ENCODE results near the gene ETV4. TPM values are rescaled to one million over a fixed set of nuclear protein-coding genes. Genes with fewer than 3 reads are reported as not detected.
A peak's percentile ranks its signal among the peaks of the same experiment; 100 is the strongest.

ETV4 gene
- total RNA-seq, 1 donor from 2014 or later, result 2.2 TPM

- DNase-seq, result no peak
- Histone ChIP-seq H3K9me3 (no peaks in the 10 kb centered on the region), H3K27me3 (ENCODE audit: low read depth) (no peaks in the 10 kb centered on the region), H3K36me3 (no peaks in the 10 kb centered on the region), H3K4me1 (peaks cover 26% of the 10 kb centered on the region), H3K27ac (peak overlapping the region; percentile 86), H3K4me3 (no peak overlapping the region)
- intact Hi-C loops (cut with DNase I), result loop anchor here (2.0 kb wide), 1 partner anchor 88 kb away; no protein-coding TSS in a partner anchor
- ATAC-seq, result no peak
- TF ChIP-seq CTCF (IDR thresholded peaks at IDR 0.05), result no peak
Measured at GRCh38 chr17:43482103-43483012, 63.8 kb downstream of the ETV4 start.

- TF ChIP-seq CTCF (IDR thresholded peaks at IDR 0.05), result no peak
- Histone ChIP-seq H3K27me3 (ENCODE audit: low read depth) (no peaks in the 10 kb centered on the region), H3K27ac (no peak overlapping the region), H3K9me3 (no peaks in the 10 kb centered on the region), H3K4me3 (no peak overlapping the region), H3K4me1 (peaks cover 13% of the 10 kb centered on the region), H3K36me3 (no peaks in the 10 kb centered on the region)
- DNase-seq (no peak), ATAC-seq (no peak)
- intact Hi-C loops (cut with DNase I), result no loop called here
Measured at GRCh38 chr17:43479948-43480347, 66.2 kb downstream of the ETV4 start.

Other genes with a start within 250 kb of the ETV4 start
- gene ARL4D, start 147.3 kb downstream of the ETV4 start, total RNA-seq, result 12.9 TPM
- gene DHX8, start 62.4 kb downstream of the ETV4 start, total RNA-seq, result 56.7 TPM
- gene MEOX1, start 115.6 kb upstream of the ETV4 start, total RNA-seq, result 0.86 TPM
- not detected for gene SOST, start 212.5 kb upstream of the ETV4 start, total RNA-seq
- gene DUSP3, start 232.6 kb upstream of the ETV4 start, total RNA-seq, result 92.9 TPM
- not detected for gene CFAP97D1, start 234.1 kb upstream of the ETV4 start, total RNA-seq

Data from lower lobe of right lung (tissue), 2 donors.